ENCODE measurements around the gene IPO9. TPM values are rescaled to one million over a fixed set of nuclear protein-coding genes. Genes with fewer than 3 reads are reported as not detected.

The IPO9 gene
- total RNA-seq, 1 donor from 2014 or later: 9.3 TPM

- peak in 1 of 2 donors; percentile 57 for DNase-seq (ENCODE audit: low spot score in 2 of 2)
- Histone ChIP-seq H3K36me3 (peaks cover 96 to 97% of the 10 kb centered on the region in 2 donors), H3K4me1 (no peaks in the 10 kb centered on the region), H3K27ac (no peak overlapping the region), H3K4me3 (no peak overlapping the region), H3K9me3 (no peaks in the 10 kb centered on the region), H3K27me3 (no peaks in the 10 kb centered on the region)
- TF ChIP-seq CTCF (IDR thresholded peaks at IDR 0.05): no peak
- intact Hi-C loops (cut with DNase I): no loop called here
Observed at GRCh38 chr1:201809876-201810275, 19.1 kb upstream of the IPO9 start.

- Histone ChIP-seq H3K4me1 (no peaks in the 10 kb centered on the region), H3K9me3 (no peaks in the 10 kb centered on the region), H3K27ac (no peak overlapping the region), H3K4me3 (no peak overlapping the region), H3K36me3 (peaks cover 95 to 97% of the 10 kb centered on the region in 2 donors), H3K27me3 (no peaks in the 10 kb centered on the region)
- peak in 1 of 2 donors; percentile 57 for DNase-seq (ENCODE audit: low spot score in 2 of 2)
- TF ChIP-seq CTCF (IDR thresholded peaks at IDR 0.05): no peak
- intact Hi-C loops (cut with DNase I): no loop called here
Observed at GRCh38 chr1:201810466-201811216, 18.3 kb upstream of the IPO9 start.

GRCh38 chr1:201813226-201813625, 15.7 kb upstream of the IPO9 start:
- H3K36me3 ChIP-seq: peaks cover 95 to 96% of the 10 kb centered on the region in 2 donors
- intact Hi-C loops (cut with DNase I): no loop called here

GRCh38 chr1:201816309-201816854, 12.6 kb upstream of the IPO9 start:
- Histone ChIP-seq H3K27me3 (no peaks in the 10 kb centered on the region), H3K4me3 (no peak overlapping the region), H3K4me1 (no peaks in the 10 kb centered on the region), H3K27ac (no peak overlapping the region), H3K9me3 (no peaks in the 10 kb centered on the region), H3K36me3 (peaks cover 89 to 96% of the 10 kb centered on the region in 2 donors)
- no peak for DNase-seq (ENCODE audit: low spot score in 2 of 2)
- no peak for TF ChIP-seq CTCF (IDR thresholded peaks at IDR 0.05)
- intact Hi-C loops (cut with DNase I): no loop called here

More at GRCh38 chr1:201813226-201813625, 15.7 kb upstream of the IPO9 start:
- no peak for TF ChIP-seq CTCF (IDR thresholded peaks at IDR 0.05)
- Histone ChIP-seq H3K4me3 (no peak overlapping the region), H3K4me1 (no peaks in the 10 kb centered on the region), H3K9me3 (no peaks in the 10 kb centered on the region), H3K27ac (peak overlapping the region in 1 of 2 donors; percentile 30), H3K27me3 (no peaks in the 10 kb centered on the region)
- DNase-seq (ENCODE audit: low spot score in 2 of 2): no peak

- Histone ChIP-seq H3K4me1 (no peaks in the 10 kb centered on the region), H3K27me3 (no peaks in the 10 kb centered on the region), H3K36me3 (peaks cover 81 to 91% of the 10 kb centered on the region in 2 donors), H3K4me3 (no peak overlapping the region), H3K27ac (no peak overlapping the region), H3K9me3 (no peaks in the 10 kb centered on the region)
- intact Hi-C loops (cut with DNase I): no loop called here
- DNase-seq (ENCODE audit: low spot score in 2 of 2): no peak
- TF ChIP-seq CTCF (IDR thresholded peaks at IDR 0.05): no peak
Observed at GRCh38 chr1:201818971-201819750, 9.8 kb upstream of the IPO9 start.
